Fibroblast of the conjunctiva (primary cell): Measurements from ENCODE around the gene NR1I2.

ENCODE experiments used
- DNase-seq: peaks from one replicate; pipeline ENCODE4 v3.0.0-alpha.2; 2010; ENCODE audit warnings: low read depth

Gene NR1I2

DNA sequence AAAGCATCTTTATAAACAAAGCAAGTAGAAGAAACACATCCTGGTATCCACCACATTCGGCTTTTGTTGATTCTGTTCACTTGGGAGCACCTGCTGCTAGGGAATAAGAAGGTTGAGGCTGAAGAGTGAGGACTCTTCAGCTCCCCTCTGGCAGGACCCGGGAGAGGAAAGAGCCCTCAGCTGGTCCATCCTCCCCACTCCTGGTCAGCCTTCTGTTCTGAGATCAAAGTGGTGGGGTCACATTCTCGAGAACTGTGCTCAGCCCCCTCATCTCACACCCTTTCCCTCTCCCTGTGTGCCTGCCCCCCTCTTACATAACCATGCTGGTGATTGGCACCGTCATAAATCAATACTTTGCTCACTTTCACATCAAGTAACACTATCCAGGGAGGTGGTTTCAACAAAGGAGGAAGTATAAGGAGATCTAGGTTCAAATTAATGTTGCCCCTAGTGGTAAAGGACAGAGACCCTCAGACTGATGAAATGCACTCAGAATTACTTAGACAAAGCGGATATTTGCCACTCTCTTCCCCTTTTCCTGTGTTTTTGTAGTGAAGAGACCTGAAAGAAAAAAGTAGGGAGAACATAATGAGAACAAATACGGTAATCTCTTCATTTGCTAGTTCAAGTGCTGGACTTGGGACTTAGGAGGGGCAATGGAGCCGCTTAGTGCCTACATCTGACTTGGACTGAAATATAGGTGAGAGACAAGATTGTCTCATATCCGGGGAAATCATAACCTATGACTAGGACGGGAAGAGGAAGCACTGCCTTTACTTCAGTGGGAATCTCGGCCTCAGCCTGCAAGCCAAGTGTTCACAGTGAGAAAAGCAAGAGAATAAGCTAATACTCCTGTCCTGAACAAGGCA lies at the start of gene NR1I2:
NR1I2 (plus strand) TSS at position 772 of the 869 bp plus-strand sequence.
- no peak for DNase-seq

DNA sequence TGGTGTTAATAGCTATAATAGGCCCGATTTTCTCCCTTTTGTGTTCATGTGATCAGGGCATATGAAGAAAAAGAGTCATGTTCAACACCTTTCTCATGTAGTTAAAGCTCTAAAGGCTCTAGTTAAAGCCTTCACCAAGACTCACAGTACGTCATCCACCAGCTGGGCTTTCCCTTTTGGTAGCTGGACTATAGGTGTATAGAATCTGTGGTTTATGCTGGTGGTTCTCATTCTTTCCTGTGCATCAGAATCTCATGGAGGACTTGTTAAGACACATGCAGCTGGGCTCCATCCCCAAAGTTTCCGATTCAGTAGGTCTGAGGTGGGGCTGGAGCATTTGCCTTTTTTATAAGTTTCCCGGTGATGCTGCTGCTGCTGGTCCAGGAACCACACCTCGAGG lies 48.1 kb upstream of the NR1I2 start:
- no peak for DNase-seq

DNA sequence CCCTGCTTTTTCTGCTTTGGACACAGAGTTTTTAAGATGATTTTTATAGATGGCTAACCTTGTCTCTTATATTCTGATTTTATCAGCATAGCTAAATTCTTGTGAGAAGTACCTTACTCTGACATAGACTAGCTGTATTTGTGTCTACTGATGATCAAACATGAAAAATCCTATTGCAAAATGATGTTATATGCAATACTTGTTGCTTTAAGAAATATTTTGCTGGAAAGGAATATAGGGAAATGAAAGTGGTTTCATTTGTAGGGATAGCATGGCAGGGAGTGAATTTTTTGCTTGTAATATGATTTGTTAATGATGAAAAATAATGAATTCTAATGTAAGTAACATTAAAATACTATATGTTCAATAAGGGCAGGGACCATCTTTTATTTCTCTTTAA lies 43.2 kb upstream of the NR1I2 start:
- DNase-seq, result no peak

DNA sequence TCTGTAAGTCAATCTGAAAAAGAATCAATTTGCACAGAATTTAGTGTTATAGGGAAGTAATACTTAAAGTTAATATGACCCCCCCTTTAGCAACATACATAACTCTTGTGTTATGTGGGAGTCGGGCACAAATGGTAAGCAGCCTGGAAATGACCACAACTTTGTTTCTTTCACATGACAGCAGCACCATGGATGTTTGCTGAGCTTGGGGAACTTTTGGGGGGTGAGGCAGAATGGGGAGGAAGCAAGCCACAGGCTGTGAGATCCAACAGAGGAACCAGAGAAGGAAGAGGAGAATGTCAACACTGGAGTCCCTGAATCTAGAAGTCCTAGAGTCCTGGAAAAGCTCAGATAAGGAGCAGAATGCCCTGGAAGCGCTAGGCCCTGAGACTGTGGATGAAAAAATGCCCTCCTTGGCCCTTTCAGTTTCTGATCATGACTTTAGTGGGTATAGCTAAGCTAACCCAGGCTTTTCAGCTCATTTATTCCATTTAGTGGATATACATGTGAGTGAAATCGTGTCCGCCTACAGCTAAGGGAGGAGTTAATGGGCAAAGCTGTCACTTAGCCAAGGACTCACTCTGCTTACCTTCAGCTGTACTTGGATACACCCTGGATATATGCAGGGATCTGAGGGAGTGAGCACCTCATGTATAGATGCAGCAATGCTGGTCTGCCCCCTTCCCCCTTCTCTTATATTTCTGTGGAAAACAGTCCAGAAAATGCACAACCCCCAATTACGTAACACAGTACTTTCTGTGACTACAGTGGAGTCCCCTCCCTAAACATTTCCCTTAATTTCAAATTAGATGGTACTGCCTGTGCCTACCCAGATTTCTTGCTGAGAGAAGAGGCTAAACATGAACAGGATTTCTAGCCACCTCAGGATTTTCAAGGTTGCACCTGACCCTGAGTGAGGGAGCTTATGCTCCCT lies 40.0 kb upstream of the NR1I2 start:
- no peak for DNase-seq

DNA sequence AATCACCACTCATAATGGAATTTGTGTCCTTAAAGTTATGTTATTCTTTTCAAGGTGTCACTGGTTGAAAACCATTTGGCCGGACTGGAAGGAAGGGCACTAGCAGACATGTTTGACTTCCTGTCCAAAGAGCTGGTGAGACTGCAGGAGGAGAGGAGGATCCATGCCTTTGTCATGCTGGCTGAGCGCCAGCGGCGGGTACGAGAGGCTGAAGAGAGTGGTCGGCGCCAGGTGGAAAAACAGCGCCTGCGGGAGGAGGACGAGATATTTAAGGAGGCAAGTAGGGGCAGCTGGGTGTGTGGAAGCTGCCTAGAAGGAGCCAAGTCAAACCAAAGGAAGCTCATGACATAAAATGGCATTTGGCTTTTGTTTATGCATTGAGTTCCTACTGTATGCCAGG lies 38.0 kb upstream of the NR1I2 start:
- no peak for DNase-seq

DNA sequence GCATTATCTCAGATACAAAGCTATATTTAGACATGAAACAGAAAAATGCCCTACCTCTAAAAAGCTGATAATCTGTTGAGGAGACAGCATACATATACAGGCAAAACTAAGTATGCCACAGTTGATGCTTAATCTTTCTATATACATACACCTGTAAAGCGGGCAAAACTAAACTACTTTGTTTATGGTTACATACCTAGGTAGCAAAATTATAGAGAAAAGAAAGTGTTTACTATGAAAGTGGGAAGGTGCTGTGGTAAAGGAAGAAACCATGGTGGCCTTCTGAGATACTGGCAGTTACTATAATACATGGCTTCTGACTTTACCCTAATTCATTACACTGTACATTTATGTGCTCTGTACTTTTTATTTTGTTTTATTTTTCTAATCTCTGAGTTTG lies 36.0 kb upstream of the NR1I2 start:
- DNase-seq, result no peak

- DNase-seq, result no peak
These were observed 35.5 kb upstream of the NR1I2 start for GRCh38 chr3:119746423-119746822.

DNA sequence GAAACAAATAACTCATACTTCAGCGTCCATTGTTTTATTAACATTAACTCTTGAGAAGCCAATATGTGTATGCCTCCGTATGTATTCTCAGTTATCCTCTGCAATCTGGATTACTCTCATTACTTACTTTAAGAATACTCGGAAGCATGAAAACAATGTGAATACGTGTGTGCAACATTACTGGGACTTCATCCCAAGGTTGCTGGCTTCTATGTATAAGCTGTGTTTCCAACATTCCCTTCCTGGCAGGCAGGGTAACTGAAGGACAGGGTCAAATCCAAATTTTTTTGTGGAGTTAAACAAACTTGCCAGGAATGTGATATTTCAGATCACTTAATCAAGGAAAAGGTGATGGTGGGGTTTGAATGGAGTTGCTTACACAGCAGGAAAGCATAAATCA lies 34.5 kb upstream of the NR1I2 start:
- no peak for DNase-seq

DNA sequence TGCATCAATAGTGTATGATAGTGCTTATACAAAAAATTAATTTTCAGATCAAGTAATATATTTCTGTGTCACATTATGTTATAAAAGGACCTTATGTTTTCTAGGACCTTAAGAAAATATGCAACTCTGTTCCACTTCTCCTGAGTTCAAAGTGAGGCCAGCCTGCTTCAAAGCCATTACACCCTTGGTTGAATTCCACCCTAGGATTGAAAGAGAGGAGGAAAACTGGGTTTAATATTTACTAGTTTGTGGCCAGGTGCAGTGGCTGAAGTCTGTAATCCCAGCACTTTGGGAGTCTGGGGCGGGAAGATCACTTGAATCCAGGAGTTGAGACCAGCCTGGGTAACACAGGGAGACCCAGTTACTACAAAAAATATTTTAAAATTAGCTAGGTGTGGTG lies 32.9 kb upstream of the NR1I2 start:
- DNase-seq, result no peak

DNA sequence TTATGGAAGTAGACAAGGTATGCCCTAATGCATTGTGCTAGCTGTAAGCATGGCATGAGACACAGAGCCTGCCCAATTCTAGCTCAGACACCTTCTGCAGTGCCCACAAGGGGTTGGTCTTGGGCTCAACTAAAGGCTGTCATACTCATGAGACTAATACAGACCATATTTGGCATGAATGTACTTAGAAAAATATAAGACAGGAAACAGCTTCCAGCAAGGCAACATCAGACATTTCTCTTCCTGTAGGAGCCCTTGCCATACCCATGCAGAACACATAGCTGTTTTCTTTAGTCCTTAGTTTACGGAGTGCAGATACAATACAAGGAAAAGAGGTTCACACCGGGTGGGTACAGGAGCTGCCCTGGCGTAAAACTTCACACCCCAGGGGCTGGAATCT lies 30.5 kb upstream of the NR1I2 start:
- no peak for DNase-seq

DNA sequence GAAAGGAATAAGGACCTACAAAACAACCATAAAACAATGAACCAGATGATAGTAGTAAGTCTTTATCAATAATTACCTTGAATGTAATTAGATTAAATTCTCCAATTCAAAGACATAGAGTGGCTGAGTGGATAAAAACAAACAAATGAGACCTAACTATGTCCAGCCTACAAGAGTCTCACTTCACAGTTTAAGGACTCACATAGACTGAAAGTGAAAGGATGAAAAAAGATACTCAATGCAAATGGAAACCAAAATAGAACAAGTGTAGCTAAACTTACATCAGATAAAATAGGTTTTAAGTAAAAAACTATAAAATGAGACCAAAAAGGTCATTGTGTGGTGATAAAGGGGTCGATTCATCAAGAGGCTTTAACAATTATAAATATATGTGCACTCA lies 21.9 kb upstream of the NR1I2 start:
- no peak for DNase-seq

- no peak for DNase-seq
These were observed 19.0 kb upstream of the NR1I2 start for GRCh38 chr3:119762876-119763275.

GRCh38 chr3:119763466-119763865 lies 18.4 kb upstream of the NR1I2 start:
- DNase-seq, result no peak

- DNase-seq, result no peak
These were observed 16.7 kb upstream of the NR1I2 start for GRCh38 chr3:119765239-119765638.

- no peak for DNase-seq
These were observed 13.8 kb upstream of the NR1I2 start for GRCh38 chr3:119767936-119768601.

- DNase-seq, result no peak
These were observed 13.1 kb upstream of the NR1I2 start for GRCh38 chr3:119768668-119769393.

DNA sequence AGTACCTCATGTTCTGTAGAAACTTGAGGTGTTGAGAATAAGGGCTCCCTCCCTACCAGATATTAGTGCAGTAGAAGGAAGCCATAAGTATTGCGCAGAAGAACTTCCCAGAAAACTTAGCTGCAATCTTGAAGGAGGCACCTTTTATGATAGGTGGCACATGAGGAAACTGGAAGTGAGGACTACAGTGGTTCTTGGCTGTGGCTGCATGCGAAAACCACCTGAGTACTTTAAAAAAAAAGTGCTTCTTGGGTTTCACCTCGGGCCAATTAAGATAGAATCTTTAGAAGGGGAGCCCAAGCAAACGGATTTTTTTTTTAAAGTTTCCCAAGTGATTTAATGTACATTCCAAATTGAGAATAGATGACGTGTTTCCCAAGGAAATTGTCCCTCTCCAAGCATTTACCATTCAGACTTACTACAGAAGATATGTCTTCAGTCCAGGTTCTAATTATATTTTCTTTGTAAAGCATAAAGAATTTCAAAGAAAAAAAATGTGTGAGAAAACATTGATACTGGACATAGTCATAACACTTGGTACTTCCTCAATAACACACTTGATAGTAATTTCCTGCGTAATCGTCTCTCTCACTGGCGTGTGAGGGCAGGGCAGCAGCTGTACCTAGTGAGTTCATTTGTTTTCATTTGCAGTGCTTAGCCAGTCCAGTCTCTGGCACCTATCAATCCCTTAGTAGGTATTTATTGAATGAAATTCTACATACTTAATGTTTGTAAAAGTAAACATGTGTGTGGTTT lies 12.3 kb upstream of the NR1I2 start:
- no peak for DNase-seq

DNA sequence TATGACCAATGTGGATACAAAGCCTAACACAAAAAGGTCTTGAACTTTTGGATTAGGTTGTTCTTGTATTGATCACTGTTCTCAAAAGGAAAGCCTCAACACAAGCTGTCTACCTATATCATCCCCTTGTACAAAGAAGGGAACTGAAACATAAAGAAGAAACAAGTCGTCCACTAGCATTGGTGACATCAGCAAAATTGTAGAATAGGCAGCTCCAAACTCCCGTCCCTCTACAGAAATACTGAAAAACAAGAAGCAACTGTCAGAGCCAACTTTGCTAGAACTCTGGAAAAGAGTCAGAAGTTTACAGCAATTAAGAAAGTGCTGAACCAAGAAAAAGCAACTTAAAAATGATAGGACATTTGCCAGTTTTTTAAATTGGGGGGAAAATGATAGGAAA lies 7.5 kb upstream of the NR1I2 start:
- no peak for DNase-seq

GRCh38 chr3:119776304-119776703 lies 5.6 kb upstream of the NR1I2 start:
- DNase-seq, result no peak

DNA sequence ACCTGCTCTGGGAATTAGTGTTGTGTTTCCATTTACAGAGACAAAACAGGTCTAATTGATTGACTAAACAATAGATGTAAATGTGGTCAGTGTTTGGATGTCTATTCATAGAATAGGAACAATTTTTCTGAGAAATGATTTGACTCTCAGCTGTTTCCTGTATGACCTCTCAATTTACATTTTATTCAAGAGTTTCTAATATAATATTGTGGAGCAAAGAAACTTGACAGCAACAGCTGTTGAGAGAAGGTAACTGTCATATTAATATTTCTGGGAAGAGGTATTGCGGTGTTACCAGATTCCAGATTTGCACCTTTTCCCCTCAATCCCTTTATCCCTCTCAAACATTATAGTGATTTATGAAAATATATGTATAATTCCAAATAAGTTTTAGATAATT lies 3.7 kb upstream of the NR1I2 start:
- DNase-seq, result no peak

DNA sequence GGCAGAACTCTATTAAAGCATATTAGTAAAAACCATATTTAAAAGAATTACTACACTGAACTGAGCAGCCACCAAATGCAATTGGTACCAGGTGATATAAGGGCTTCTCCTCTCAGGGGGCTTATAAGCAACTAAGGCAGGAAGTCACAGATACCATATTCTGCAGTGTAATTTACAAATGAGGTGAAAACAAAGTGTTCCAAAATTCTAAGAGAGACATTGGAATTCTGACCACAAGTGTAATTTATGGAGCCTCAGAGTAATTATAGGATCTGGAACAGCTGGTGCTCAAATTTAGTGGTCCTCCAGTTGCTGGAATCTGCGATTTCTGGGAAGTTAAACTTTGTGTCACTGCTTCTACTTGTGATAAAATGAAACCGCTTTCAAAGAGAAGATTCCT lies 3.1 kb upstream of the NR1I2 start:
- no peak for DNase-seq
